Measurements from ENCODE around the gene MROH9. TPM values are rescaled to one million over a fixed set of nuclear protein-coding genes. Genes with fewer than 3 reads are reported as not detected.

MROH9 gene
- total and polyA plus RNA-seq, 8 donors: not detected

DNA sequence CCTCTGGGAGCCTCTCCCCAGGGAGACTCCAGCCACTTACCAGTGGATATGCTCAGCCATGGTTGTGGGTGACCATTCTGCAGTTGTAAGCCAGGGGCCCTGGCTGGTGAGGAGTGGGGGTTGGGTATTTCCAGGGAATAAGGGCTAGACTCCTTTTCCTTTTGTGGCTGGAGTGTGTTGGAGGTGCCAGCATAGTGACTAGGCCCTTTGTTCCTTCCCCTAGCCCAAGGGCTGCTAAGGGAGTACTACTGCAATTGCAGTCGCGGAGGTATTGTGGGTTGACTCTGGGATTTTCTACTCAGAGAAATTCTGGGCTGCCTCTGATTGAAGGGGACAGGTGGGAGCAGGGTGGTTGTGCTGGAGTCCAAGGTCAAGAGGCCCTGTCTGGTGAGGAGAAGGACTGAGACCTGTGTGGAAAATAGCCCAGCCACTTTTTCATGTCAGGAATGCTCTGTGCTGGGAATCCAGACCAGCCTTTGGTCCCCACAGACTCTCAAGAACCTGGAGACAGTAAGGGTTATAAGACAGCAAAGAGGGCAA is 43.1 kb downstream of the MROH9 start:
- 92 to 100% (median 95%) methylated on average over 2 of the region's 2 CpGs for WGBS, 5 donors
- intact Hi-C loops (cut with DNase I; ENCODE audit: low total_unique reads): no loop called here
- H3K27me3 ChIP-seq: no peaks in the 10 kb centered on the region
- DNase-seq: no peak
- H3K27ac ChIP-seq: no peak overlapping the region
- no peaks in the 10 kb centered on the region for H3K36me3 ChIP-seq
- no peak overlapping the region for H3K4me3 ChIP-seq
- peaks cover 0 to 30% (median 10%) of the 10 kb centered on the region in 4 donors for H3K9me3 ChIP-seq
- TF ChIP-seq EP300 (IDR thresholded peaks at IDR 0.05): no peak
- TF ChIP-seq, protein P1, sequence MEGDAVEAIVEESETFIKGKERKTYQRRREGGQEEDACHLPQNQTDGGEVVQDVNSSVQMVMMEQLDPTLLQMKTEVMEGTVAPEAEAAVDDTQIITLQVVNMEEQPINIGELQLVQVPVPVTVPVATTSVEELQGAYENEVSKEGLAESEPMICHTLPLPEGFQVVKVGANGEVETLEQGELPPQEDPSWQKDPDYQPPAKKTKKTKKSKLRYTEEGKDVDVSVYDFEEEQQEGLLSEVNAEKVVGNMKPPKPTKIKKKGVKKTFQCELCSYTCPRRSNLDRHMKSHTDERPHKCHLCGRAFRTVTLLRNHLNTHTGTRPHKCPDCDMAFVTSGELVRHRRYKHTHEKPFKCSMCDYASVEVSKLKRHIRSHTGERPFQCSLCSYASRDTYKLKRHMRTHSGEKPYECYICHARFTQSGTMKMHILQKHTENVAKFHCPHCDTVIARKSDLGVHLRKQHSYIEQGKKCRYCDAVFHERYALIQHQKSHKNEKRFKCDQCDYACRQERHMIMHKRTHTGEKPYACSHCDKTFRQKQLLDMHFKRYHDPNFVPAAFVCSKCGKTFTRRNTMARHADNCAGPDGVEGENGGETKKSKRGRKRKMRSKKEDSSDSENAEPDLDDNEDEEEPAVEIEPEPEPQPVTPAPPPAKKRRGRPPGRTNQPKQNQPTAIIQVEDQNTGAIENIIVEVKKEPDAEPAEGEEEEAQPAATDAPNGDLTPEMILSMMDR (IDR thresholded peaks at IDR 0.05): no peak
- no peak for TF ChIP-seq POLR2AphosphoS5 (IDR thresholded peaks at IDR 0.05)
- TF ChIP-seq POLR2A (IDR thresholded peaks at IDR 0.05): no peak
- no peaks in the 10 kb centered on the region for H3K4me1 ChIP-seq

- Histone ChIP-seq H3K27ac (no peak overlapping the region), H3K4me1 (no peaks in the 10 kb centered on the region), H3K36me3 (no peaks in the 10 kb centered on the region), H3K4me3 (no peak overlapping the region), H3K9me3 (no peaks in the 10 kb centered on the region), H3K27me3 (no peaks in the 10 kb centered on the region)
- intact Hi-C loops (cut with DNase I; ENCODE audit: low total_unique reads): no loop called here
- 64 to 91% (median 79%) methylated on average over 1 of the region's 1 CpG for WGBS, 5 donors
- no peak for DNase-seq
- TF ChIP-seq EP300 (IDR thresholded peaks at IDR 0.05) (no peak), POLR2AphosphoS5 (IDR thresholded peaks at IDR 0.05) (no peak), POLR2A (IDR thresholded peaks at IDR 0.05) (no peak)
- TF ChIP-seq, protein P1 (IDR thresholded peaks at IDR 0.05): no peak
Observed at GRCh38 chr1:170985406-170985805, 50.1 kb downstream of the MROH9 start.

DNA sequence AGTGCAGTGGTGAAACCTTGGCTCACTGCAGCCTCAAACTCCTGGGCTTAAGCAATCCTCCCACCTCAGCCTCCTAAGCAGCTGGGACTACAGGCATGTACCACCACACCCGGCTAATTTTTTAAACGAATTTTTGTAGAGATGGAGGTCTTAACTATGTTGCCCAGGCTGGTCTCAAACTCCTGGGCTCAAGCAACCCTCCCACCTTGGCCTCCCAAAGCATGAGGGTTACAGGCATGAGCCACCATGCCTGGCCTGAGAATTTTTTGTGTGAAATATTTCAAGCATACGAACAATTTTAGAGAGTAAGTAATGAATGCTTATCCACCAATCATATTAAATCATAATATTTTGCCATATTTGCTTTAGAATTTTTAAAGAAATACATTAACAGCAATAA is 51.6 kb downstream of the MROH9 start:
- TF ChIP-seq EP300 (IDR thresholded peaks at IDR 0.05) (no peak), POLR2A (IDR thresholded peaks at IDR 0.05) (no peak), POLR2AphosphoS5 (IDR thresholded peaks at IDR 0.05) (no peak)
- TF ChIP-seq, protein P1 (IDR thresholded peaks at IDR 0.05): no peak

DNA sequence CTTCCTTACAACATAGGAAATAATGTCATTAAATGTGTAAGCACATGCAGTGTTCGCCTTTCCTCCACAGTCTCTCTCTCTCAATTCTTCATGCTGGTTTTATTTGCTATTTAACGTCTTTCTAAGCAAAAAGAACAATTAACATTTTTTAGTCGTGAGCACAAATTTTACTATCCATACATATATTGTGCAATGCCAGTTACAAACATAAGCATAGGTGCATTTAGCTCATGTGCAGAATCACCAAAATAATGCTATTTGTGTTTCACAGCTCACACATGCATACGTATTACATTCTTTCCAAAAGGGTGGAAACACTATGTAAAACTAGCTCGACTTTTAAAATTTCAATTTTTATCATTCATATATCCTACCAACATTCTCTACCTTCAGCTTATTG is 52.1 kb downstream of the MROH9 start:
- no peaks in the 10 kb centered on the region for H3K4me1 ChIP-seq
- H3K9me3 ChIP-seq: no peaks in the 10 kb centered on the region
- no peaks in the 10 kb centered on the region for H3K27me3 ChIP-seq
- no peak for DNase-seq
- TF ChIP-seq POLR2AphosphoS5 (IDR thresholded peaks at IDR 0.05): no peak
- no peak for TF ChIP-seq EP300 (IDR thresholded peaks at IDR 0.05)
- no peak for TF ChIP-seq POLR2A (IDR thresholded peaks at IDR 0.05)
- TF ChIP-seq, protein P1 (IDR thresholded peaks at IDR 0.05): no peak
- H3K27ac ChIP-seq: no peak overlapping the region
- H3K36me3 ChIP-seq: no peaks in the 10 kb centered on the region
- no peak overlapping the region for H3K4me3 ChIP-seq
- intact Hi-C loops (cut with DNase I; ENCODE audit: low total_unique reads): no loop called here
- WGBS, 5 donors: 70 to 89% (median 86%) methylated on average over 5 of the region's 5 CpGs

More for the DNA sequence above, 51.6 kb downstream of the MROH9 start:
- Histone ChIP-seq H3K36me3 (no peaks in the 10 kb centered on the region), H3K9me3 (no peaks in the 10 kb centered on the region), H3K4me3 (no peak overlapping the region), H3K4me1 (no peaks in the 10 kb centered on the region), H3K27ac (no peak overlapping the region), H3K27me3 (no peaks in the 10 kb centered on the region)
- intact Hi-C loops (cut with DNase I; ENCODE audit: low total_unique reads): no loop called here
- 82 to 85% (median 83%) methylated on average over 3 of the region's 3 CpGs for WGBS, 5 donors
- no peak for DNase-seq

All from stomach (tissue), 9 donors.